ENCODE measurements around the gene MTFR1L.

MTFR1L gene

DNA sequence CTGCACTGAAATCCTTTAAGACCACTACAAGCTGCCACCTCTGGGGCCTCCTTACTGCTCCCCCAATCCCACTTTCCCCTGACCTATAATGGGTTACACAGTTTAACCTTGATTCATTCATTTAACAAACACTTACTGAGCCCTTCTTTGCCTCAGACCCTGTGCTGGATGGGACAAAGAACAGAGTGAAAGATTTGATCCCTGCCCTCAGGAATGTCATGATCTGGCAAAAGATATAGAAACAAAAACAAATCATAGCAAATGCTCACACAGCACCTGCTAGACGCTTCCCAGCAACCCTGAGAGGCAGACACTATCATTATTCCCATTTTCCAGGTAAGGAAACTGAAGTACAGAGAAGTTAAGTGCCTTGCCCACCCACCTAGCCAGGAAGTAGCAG lies 46.5 kb downstream of the MTFR1L start:
- Mint-ChIP-seq H3K27ac (no peak overlapping the region), H3K4me1 (no peaks in the 10 kb centered on the region), H3K4me3 (no peak overlapping the region), H3K36me3 (ENCODE audit: low read depth) (peaks cover 6% of the 10 kb centered on the region), H3K9me3 (no peaks in the 10 kb centered on the region), H3K27me3 (no peaks in the 10 kb centered on the region)
- ATAC-seq = no peak
- no peak for DNase-seq

DNA sequence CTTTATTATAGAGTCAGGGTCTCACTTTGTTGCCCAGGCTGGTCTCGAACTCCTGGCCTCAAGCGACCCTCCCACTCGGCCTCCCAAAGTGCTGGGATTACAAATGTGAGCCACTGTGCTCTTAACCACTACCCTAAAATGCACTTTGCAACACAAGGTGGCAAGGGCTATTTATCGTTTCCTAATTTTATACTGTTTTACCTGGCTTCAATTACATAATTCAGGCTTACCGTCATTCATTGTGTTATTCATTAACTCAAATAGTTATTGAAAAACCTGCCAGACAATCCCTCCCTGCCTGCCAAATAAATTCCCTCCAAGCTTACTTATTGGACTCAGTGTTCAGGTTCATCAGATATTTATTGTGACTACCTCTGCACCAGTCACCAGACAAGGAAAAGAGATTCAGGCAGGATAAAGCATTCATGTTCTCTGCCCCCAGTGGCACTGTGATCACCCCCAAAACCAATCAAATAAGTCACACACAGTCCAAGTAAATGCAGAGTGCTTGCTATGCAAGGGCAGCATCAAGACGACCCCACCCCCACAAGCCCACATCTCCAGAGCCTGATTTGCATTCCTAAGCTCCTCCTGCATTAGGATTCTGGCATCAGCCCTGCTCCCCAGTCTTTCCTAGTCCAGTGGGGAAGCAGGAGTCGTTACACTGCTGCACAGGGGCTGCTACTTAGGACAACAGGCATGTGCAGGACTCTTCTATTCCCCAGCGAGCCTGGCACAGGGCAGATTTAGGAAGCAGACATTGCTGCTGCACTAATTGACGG lies 47.6 kb downstream of the MTFR1L start:
- Mint-ChIP-seq H3K4me3 (no peak overlapping the region), H3K27ac (no peak overlapping the region), H3K36me3 (ENCODE audit: low read depth) (peaks cover 6% of the 10 kb centered on the region), H3K4me1 (no peaks in the 10 kb centered on the region), H3K27me3 (no peaks in the 10 kb centered on the region), H3K9me3 (no peaks in the 10 kb centered on the region)
- DNase-seq (no peak), ATAC-seq (no peak)

DNA sequence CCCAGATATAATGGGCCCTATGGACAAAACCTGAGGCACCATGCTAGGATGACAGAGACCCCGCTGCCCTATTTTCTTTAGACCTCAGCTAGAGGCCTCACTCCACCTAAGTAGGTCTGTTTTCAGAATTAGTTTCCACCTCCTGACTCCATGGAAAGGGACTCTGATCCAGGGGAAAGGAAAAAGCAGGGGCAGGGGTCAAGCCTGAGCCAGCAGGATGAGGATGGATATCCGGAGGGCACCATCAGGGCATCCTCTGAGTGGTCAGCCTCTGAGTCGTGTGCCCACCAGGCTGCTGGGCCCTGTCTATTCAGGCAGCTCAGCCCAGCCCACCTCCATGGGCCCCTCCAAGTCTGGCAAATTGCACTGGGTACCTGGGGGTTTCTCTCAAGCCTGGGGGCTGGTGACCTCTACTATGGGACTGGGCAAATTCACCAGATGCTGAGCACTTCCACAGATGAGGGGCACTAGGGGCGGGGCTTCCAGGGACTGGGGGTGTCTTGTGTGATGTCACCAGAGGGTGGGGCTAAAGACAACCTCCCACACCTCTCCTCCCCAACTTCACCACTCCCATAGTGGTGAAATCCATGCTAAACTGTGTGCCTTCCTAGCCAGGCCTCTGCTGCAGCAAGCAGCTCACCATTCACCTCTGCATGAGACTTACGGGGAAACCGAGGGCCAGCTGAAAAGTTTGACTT lies 50.3 kb downstream of the MTFR1L start:
- DNase-seq = no peak
- Mint-ChIP-seq H3K27ac (no peak overlapping the region), H3K4me1 (peaks cover 11% of the 10 kb centered on the region), H3K9me3 (no peaks in the 10 kb centered on the region), H3K4me3 (no peak overlapping the region), H3K36me3 (ENCODE audit: low read depth) (no peaks in the 10 kb centered on the region), H3K27me3 (no peaks in the 10 kb centered on the region)
- ATAC-seq = no peak

DNA sequence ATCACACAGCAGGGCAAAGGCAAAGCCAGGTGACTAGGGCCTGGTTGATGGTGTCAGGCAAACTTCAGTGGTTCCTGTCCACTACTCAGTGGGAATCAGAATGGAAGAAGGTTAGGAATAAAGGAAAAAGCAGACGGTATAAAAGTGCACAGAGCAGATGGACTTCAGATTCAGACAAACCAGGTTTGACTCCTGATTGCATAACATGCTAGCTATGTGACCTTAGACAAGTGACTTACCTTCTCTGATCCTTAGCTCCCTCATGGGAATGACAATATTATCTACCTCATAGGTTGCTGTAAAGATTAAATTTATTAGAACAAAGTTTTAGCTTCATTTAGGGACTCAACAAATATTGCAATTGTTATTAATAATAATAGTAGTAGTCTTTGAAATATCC lies 50.9 kb downstream of the MTFR1L start:
- DNase-seq = no peak
- ATAC-seq = no peak
- Mint-ChIP-seq H3K4me1 (peaks cover 12% of the 10 kb centered on the region), H3K4me3 (no peak overlapping the region), H3K27me3 (no peaks in the 10 kb centered on the region), H3K36me3 (ENCODE audit: low read depth) (no peaks in the 10 kb centered on the region), H3K9me3 (no peaks in the 10 kb centered on the region), H3K27ac (no peak overlapping the region)

DNA sequence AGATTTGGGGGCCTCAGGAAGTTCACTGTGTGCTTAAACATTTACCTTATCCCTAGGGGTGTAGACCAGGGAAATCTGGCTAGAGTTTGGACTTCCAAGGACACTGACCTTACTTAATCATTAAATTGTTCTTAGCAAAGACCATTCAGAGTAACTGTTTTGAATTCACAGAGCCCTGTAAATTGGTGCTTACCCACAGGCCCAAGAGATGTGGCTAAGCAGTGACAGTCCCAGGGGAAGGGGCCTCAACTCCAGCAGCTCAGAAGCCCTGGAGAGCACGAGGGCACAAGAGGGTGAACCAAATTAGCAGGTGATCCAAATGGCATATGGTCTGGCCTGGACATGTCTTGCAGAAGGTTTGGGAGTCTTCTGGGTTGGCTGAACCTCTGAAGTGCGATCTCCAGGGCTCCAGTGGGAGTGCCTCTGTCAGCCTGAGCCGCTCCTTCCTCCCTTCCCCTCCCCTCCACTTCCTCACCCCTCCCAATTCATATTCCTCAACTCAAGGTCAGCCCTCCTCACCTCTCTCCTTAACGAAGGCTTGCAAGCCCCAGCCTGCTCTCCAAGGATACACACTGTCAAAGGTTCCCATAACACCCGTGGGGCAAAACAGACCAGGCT lies 51.4 kb downstream of the MTFR1L start:
- H3K9me3 Mint-ChIP-seq = no peaks in the 10 kb centered on the region
- no peak for DNase-seq
- peaks cover 2% of the 10 kb centered on the region for H3K27me3 Mint-ChIP-seq
- peaks cover 13% of the 10 kb centered on the region for H3K4me1 Mint-ChIP-seq
- H3K4me3 Mint-ChIP-seq = no peak overlapping the region
- ATAC-seq = no peak
- H3K36me3 Mint-ChIP-seq (ENCODE audit: low read depth) = no peaks in the 10 kb centered on the region
- H3K27ac Mint-ChIP-seq = no peak overlapping the region

DNA sequence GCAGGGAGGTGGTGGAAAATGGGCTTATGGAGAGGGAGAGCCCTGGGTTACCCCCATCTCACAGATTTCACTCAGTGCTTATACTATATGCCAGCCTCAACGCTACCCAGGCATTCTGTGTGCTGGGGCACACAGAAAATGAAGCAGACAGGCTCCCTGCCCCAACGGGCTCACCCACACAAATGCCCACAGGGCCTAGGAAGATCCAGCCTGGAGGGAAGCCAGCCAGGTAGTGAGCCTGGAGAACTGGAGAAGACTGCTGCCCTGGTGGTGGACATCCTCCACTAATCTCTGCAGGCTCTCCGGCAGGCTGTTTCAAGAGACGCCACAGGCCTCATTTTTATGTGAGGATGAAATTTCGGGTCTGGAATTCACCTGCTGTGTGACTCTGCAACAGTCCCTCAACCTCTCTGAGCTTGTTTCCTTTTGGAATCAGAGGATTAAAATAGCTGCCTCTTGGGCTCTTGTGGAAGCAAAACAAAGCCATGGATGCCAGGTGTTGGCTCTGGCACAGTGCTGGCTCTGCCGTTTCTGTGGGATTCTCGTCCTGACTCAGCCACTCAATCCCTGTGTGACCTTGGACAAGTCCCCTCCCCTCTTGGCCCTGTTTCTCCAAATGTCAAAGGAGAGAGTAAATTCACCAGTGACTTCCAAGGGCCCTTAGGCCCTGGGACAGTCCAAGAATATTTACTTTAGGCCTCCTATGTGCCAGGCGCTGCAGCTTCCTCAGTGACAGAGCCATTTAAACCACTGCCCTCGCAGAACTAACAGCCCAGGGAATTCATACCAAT lies 52.1 kb downstream of the MTFR1L start:
- Mint-ChIP-seq H3K27ac (no peak overlapping the region), H3K9me3 (no peaks in the 10 kb centered on the region), H3K27me3 (peaks cover 9% of the 10 kb centered on the region), H3K4me1 (peaks cover 13% of the 10 kb centered on the region), H3K36me3 (ENCODE audit: low read depth) (no peaks in the 10 kb centered on the region), H3K4me3 (no peak overlapping the region)
- ATAC-seq = no peak
- no peak for DNase-seq

DNA sequence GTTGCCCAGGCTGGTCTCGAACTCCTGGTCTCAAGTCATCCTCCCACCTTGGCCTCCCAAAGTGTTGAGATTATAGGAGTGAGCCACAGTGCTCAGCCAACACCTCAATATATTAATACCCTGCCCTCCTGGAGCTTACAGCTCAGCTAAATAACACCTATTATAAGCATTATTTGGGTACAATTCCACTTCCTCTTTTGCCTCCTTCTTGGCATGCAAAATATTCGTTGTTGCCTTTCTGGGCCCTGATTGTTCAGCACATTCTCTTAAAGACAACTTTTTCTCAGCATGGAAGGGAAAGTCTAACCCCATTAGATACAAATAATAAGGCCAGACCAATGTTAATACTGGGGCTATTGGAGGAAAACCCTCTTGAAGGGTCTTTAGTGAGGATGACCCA lies 53.0 kb downstream of the MTFR1L start:
- peaks cover 13% of the 10 kb centered on the region for H3K4me1 Mint-ChIP-seq
- H3K27me3 Mint-ChIP-seq = peaks cover 10% of the 10 kb centered on the region
- no peak overlapping the region for H3K4me3 Mint-ChIP-seq
- ATAC-seq (no peak), DNase-seq (no peak)
- H3K36me3 Mint-ChIP-seq (ENCODE audit: low read depth) = no peaks in the 10 kb centered on the region
- no peaks in the 10 kb centered on the region for H3K9me3 Mint-ChIP-seq
- H3K27ac Mint-ChIP-seq = no peak overlapping the region

DNA sequence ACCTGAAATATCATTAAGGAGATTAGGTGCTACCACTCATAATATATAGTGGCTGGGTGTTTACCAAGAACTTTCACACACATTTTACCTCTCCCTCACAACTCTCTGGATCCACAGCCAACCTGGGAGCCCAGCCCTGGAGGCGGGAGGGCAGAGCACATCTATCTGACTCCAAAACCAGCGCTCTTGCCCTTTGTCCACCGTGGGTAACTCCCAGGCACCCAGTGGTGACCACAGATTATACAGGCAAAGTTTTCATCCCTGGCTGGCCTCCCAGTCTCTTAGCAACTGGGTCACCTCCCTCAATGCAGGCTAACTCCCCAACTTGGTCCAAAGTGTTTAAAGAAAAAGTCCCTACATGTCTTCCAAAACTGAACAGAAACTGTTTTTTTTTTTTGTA lies 53.4 kb downstream of the MTFR1L start:
- no peak overlapping the region for H3K4me3 Mint-ChIP-seq
- ATAC-seq = no peak
- H3K36me3 Mint-ChIP-seq (ENCODE audit: low read depth) = no peaks in the 10 kb centered on the region
- peaks cover 10% of the 10 kb centered on the region for H3K27me3 Mint-ChIP-seq
- H3K4me1 Mint-ChIP-seq = peaks cover 13% of the 10 kb centered on the region
- H3K9me3 Mint-ChIP-seq = no peaks in the 10 kb centered on the region
- DNase-seq = no peak
- H3K27ac Mint-ChIP-seq = no peak overlapping the region

DNA sequence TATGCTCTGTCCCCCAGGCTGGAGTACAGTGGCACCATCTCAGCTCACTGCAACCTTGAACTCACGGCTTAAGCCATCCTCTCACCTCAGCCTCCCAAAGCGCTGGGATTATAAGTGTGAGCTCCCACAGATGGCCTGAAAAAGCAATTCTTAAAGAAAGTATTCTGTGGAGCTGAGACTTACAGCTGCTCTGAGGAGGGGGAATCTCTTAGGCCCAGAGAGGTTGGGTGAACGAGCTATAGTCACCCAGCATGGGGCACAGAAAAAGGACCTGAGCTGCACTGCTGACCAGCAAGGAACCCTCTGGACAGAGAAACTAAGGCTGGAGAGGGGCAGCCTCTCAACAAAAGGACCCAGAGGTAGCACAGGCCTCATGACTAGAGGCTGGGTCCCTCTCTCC lies 54.5 kb downstream of the MTFR1L start:
- peaks cover 13% of the 10 kb centered on the region for H3K4me1 Mint-ChIP-seq

DNA sequence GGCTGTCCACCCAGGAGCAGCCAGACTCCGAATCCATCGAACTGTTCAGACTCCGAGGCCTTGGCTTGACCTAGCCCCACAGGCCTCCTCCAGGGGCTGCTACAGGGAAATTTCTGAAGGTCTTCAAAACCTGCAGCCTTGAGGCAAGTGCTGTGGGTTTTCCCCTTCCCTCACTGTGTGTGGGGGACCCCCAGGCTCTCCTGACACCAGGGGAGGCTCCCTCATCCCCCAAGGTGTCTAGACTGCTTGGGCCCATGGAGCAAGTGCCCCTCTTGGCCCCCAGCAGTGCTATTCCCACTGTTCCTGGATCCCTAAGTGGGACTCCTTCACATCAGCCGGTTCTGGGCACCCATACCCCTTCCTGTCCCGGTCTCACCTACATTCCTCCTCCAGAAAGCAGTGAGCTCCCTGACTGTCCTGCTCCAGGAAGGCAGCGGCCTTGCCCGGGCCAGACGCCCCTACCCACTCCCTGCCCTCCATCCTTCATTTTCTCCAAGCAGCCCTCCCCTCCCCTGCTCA lies 54.9 kb downstream of the MTFR1L start:
- H3K4me3 Mint-ChIP-seq = peak overlapping the region; percentile 87
- peak; percentile 10 for ATAC-seq
- H3K9me3 Mint-ChIP-seq = no peaks in the 10 kb centered on the region
- H3K27ac Mint-ChIP-seq = peak overlapping the region; percentile 73
- peaks cover 10% of the 10 kb centered on the region for H3K27me3 Mint-ChIP-seq
- peaks cover 13% of the 10 kb centered on the region for H3K4me1 Mint-ChIP-seq
- no peaks in the 10 kb centered on the region for H3K36me3 Mint-ChIP-seq (ENCODE audit: low read depth)
- no peak for DNase-seq

More for the DNA sequence above, 54.5 kb downstream of the MTFR1L start:
- Mint-ChIP-seq H3K36me3 (ENCODE audit: low read depth) (no peaks in the 10 kb centered on the region), H3K4me3 (peak overlapping the region; percentile 87), H3K27ac (no peak overlapping the region), H3K9me3 (no peaks in the 10 kb centered on the region), H3K27me3 (peaks cover 10% of the 10 kb centered on the region)
- DNase-seq (no peak), ATAC-seq (no peak)

DNA sequence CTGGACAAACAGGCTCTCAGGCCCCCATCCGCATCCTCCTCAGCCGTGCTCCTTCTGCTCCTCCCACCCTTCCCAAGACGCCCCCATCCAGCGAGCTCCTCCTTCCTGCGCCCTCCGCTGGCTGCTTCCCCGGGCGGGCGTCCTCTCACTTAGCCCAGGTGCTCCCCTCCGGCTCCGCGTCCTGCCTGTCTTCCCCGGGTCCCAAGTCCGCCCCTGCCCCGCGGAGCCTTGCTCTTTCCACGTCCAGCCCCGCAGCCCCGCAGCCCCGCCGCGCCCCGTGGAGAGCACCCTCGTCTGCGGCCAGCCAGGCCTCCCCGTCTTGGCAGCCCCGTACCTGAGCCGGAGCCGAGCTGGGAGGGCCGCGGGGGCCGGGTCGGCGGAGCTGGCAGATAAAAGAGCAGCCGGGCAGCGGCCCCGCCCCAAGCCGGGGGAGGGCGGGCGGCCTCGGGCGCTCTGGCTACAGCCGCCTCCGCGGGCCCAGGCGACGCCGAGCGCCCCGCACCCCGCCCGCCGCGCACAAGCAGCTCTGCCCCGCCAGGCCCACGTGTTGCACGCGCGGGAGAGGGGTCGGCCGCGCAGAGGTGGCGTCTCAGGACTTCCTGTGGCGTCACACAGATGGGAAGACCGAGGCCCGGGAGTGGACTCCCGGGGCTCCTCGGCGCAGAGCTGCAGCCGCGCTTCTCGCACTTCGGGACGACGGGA lies 55.6 kb downstream of the MTFR1L start, which contains the start of gene PAQR7:
PAQR7 (minus strand) TSS at position 555 of the 702 bp plus-strand sequence. CDS start 11,869 bp downstream, outside the sequence.
- H3K36me3 Mint-ChIP-seq (ENCODE audit: low read depth) = no peaks in the 10 kb centered on the region
- H3K27me3 Mint-ChIP-seq = peaks cover 10% of the 10 kb centered on the region
- peak; percentile 82 for ATAC-seq
- peak; percentile 72 for DNase-seq
- H3K4me3 Mint-ChIP-seq = peak within 1 kb of the TSS; percentile 87
- no peaks in the 10 kb centered on the region for H3K9me3 Mint-ChIP-seq
- peak within 1 kb of the TSS; percentile 73 for H3K27ac Mint-ChIP-seq
- peaks cover 13% of the 10 kb centered on the region for H3K4me1 Mint-ChIP-seq

DNA sequence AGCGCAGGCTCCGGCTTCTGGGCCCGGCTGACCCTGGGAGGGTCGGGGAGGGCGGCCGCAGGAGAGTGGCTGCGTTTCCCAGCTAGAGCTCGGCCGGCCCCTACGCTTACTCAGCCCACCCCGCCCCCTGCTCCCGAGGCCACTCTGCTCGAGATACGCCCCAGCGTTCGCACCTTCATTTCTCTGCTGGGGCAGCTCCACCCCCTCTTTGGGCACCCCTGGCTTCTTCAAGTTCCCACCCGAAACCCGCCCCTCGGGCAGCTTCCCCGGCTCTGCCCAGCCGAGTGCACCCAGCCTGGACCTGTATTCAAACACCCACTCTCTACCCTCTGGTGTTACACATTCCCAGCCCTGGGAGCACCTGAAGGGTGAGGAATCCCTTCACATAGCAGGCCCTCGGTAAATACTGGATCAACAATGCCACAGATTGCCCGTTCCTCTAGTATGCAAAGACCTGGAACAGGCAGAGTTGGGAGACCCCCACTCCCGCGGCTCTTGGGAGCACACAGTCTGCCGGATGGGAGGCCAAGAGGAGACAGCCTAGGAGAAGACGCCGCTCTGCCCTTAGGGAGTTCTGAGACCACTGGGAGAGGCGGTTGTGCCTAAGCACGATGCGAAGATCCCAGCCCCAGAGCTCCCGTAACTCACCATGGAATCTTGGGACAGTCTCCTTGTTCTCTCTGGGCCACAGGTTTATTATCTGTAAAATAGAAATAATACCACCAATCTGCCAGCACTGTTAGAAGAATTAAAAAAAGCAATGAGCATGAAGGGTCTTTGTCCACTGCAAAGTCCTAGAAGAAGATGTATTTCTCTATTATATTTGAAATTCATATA lies 56.3 kb downstream of the MTFR1L start:
- H3K27ac Mint-ChIP-seq = peak overlapping the region; percentile 59
- ATAC-seq = peak; percentile 60
- no peaks in the 10 kb centered on the region for H3K9me3 Mint-ChIP-seq
- H3K36me3 Mint-ChIP-seq (ENCODE audit: low read depth) = no peaks in the 10 kb centered on the region
- H3K4me1 Mint-ChIP-seq = peaks cover 13% of the 10 kb centered on the region
- peaks cover 10% of the 10 kb centered on the region for H3K27me3 Mint-ChIP-seq
- peak; percentile 56 for DNase-seq
- peak overlapping the region; percentile 67 for H3K4me3 Mint-ChIP-seq

DNA sequence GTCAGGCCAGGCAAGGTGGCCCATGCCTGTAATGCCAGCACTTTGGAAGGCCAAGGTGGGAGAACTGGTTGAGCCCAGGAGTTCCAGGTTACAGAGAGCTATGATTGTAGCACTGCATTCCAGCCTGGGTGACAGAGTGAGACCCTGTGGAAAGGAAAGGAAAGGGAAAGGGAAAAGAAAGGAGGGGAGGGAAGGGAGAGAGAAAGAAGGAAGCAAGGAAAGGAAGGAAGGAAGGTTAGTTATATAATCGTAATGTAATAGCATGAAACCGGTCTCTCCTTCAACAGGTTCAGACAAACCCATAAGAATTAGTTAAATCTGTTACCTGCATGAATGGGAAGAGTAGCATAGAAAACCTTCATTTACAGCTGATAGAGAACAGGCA lies 56.9 kb downstream of the MTFR1L start:
- no peaks in the 10 kb centered on the region for H3K36me3 Mint-ChIP-seq (ENCODE audit: low read depth)
- H3K27me3 Mint-ChIP-seq = peaks cover 10% of the 10 kb centered on the region
- ATAC-seq (no peak), DNase-seq (no peak)
- peak overlapping the region; percentile 11 for H3K27ac Mint-ChIP-seq
- no peaks in the 10 kb centered on the region for H3K9me3 Mint-ChIP-seq
- peaks cover 13% of the 10 kb centered on the region for H3K4me1 Mint-ChIP-seq
- peak overlapping the region; percentile 11 for H3K4me3 Mint-ChIP-seq

Data from activated naive CD8-positive, alpha-beta T cell treated with anti-CD3 and anti-CD28 coated beads, Interleukin-2, amount 50 U/mL, for 24 hours (primary cell).